ENCODE measurements around the gene ZC3H12A.
"Not testable (repeated sequence)": the region's sequence is repeated elsewhere in the genome, so short reads cannot be mapped to it uniquely, and the experiment has no call there.

Gene ZC3H12A

DNA sequence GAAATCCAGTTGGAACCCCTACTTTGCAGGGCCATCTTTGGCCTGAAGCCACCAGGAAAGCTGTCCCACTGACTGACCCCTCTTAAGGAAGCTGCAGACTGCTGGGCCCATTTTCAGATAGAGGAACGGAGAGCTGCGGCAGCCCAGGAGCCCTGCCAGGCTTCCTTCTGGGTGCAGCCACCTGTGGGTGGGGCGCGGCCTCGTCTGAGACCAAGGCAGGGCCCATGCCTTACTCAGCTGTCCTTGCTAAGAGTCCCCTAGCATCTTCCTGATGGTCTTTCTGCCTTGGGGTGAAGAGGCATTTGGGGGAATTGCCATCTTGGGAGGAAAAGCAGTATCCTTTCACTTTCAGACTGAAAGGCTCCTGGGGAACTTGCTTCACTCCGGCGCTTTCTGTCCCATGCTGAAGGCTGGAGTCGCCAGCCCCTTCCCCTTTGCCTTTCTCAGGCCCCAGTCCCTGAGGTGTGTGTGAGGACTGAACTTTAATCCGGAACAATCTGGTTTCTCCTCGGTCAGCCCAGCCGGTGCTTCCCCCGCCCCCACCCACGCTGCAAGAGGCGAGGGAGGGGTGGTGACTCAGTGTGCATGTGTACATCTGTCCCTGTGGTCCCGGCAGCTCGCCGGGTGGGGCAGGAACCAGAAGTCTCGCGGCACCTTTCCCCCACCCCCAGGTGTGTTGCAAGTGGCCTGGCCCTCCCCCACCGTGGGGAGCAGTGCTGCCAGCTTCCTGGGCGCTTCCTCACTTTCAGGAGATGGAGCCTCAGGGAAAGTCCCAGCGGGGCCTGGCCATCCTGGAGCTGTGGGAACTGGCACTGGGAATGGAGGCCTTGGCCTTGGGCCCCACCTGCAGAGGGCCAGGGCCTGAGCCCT, 5.1 kb downstream of the ZC3H12A start:
- peak; percentile 70 for DNase-seq

DNA sequence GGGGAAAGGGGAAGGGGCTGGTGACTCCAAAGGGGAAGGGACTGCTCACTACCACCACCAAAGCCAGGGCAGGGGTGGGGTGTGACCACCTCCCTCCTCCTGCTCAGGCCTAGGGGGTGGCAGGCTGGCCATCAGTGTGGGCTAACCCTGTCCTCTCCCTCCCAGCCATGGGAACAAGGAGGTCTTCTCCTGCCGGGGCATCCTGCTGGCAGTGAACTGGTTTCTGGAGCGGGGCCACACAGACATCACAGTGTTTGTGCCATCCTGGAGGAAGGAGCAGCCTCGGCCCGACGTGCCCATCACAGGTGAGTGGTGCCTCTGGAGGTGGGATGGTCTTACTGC, 5.7 kb downstream of the ZC3H12A start:
- DNase-seq, result no peak

DNA sequence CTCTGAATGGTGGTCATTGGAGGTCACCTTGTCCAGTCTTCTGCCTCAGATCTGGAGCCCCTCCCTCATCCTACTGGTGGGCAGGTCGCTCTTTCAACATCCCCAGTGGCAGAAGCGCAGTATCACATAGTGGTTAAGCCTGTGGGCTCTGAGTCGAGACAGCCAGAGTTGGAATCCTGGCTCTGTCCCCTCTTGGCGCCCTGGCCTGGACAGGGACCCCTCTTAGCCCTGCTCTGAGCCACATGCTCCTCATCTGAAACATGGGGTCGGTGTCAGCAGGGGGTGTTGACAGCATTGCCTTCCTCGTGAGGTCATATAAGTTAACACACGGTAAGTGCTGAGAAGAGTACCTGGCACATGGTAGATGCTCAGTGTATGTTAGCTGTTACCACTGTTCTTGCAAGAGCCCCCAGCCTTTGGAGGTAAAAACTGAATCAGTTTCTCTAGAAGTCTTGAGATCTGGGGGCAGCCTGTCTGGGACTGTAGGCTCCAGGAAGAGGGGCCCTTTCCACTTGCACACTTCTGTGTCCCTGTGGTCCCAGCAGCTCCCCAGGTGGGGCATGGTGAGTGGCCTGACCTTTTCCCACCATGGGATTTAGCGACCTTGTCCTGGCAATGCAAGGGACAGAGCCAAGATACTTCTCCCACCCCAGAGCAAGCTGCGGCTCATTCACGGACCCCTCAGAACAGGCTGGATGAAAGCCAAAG, 6.4 kb downstream of the ZC3H12A start:
- no peak for DNase-seq

DNA sequence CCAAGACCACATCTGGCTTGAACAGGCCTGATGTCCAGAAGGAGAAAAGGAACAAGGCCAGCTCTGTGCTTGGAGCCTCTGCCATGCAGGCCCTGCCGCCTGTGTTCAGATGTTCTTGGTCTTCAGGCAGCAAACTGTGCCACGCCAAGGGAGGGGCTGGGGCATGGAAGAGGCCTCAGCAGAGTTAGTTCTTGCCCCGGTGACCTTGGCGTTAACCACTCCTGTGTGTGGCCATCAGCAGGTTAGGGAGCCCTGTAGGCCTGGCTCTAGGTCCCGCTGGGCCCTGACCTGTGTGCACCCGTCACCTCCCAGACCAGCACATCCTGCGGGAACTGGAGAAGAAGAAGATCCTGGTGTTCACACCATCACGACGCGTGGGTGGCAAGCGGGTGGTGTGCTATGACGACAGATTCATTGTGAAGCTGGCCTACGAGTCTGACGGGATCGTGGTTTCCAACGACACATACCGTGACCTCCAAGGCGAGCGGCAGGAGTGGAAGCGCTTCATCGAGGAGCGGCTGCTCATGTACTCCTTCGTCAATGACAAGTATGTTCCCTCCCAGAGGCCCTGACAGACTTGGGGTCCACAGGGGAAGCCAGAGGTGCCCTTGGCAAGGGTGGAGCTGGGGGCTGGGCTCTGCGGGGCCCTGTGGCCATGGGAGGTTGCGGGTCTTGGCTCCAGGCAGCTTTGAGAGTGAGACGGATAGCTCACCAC, 7.1 kb downstream of the ZC3H12A start:
- no peak for DNase-seq

DNA sequence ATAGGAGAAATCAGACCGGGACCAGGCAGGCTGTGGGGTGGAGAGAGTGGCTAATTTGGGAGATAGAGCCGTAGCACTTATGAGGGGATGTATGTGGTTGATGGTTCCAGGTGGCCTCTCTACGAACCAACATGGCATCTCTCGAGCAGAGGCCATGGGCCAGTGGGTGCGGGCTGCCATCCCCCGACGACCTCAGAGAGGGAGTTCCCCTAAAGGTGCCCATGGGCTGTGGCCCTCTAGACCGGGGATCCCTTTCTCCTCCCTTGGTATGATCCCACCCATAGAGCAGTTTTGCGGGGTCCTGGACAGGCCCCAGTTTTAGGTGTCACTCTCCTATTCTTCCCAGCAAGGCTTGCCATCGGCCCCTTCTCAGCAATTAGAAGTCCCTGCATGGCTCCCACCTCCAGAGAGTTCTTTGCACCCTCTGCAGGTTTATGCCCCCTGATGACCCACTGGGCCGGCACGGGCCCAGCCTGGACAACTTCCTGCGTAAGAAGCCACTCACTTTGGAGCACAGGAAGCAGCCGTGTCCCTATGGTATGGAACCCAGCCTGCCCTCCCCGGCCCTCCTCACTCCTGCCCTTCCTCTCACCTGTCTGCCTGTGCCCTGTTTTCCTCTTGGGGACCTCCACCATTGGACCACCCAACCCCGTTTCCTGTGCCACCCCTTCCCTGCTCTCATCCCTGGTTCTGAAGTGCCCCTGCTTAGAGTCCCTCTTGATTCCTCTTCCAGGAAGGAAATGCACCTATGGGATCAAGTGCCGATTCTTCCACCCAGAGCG, 7.8 kb downstream of the ZC3H12A start:
- DNase-seq, result no peak

DNA sequence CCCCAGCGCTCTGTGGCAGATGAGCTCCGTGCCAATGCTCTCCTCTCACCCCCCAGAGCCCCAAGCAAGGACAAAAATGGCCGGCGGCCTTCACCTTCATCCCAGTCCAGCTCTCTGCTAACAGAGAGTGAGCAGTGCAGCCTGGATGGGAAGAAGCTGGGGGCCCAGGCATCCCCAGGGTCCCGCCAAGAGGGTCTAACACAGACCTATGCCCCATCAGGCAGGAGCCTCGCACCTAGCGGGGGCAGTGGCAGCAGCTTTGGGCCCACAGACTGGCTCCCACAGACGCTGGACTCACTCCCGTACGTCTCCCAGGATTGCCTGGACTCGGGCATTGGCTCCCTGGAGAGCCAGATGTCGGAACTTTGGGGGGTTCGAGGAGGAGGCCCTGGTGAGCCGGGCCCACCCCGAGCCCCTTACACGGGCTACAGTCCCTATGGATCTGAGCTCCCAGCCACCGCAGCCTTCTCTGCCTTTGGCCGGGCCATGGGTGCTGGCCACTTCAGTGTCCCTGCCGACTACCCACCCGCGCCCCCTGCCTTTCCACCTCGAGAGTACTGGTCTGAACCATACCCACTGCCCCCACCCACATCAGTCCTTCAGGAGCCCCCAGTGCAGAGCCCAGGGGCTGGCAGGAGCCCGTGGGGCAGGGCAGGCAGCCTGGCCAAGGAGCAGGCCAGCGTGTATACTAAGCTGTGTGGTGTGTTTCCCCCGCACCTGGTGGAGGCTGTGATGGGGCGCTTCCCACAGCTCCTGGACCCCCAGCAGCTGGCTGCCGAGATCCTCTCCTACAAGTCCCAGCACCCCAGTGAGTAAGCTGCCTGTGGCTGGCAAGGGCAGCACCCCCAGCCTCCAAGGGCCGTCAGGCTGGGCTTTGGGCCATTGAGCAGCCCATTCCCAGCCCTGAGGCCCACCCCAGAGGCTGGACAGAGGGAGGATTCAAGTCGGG, 8.7 kb downstream of the ZC3H12A start:
- no peak for DNase-seq

DNA sequence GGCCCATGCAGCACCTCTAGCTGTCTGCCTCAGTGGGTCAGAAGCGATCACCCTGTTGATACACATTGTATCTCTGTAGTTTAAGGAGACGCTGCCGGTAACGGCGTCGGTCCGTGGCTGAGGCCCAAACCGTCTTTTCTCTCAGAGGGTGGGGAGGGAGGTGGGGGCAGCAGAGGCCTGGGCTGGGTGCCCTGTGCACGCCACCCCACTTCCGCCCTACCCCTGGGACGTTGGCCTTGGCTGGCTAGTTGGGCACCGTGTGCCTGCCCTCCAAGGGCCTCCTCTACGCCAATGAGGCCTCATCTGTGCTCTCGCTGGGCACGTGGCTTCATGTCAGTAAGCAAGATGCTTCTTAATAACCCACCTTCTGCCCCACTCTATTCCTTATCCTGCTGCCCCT, 9.4 kb downstream of the ZC3H12A start:
- no peak for DNase-seq

DNA sequence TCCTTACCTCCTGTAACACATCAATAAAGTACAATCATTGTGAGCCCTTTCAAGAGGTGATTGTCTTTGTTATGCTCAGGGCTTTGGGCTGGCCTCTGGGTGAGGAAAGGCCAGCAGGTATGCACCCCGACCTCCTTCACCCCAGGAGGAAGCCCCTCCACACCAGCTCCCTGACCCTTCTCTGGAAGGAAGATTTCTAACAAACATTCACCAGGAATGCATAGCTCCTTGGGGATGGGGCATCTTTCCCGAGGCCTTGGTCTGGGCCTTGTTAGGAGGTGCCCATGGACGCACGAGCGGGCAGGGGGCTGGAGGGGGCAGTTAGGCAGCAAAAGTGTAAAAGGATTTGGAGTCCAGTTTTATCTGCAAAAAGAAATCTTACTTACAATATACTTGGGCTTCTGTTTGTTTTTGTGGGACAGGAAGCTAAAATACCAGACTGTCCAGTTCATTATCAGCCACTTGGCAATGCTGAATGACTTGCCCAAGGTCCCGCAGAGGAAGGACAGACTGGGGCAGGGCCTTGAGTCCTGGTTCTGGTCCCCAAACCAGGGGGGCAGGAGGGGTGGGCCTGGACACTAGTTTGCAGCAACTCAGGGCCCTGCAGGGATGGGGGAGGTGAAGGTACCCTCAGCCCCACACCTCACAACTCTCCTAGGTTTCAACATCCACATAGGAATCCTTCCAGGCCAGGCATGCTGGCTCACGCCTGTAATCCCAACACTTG, 10.1 kb downstream of the ZC3H12A start:
- no peak for DNase-seq

DNA sequence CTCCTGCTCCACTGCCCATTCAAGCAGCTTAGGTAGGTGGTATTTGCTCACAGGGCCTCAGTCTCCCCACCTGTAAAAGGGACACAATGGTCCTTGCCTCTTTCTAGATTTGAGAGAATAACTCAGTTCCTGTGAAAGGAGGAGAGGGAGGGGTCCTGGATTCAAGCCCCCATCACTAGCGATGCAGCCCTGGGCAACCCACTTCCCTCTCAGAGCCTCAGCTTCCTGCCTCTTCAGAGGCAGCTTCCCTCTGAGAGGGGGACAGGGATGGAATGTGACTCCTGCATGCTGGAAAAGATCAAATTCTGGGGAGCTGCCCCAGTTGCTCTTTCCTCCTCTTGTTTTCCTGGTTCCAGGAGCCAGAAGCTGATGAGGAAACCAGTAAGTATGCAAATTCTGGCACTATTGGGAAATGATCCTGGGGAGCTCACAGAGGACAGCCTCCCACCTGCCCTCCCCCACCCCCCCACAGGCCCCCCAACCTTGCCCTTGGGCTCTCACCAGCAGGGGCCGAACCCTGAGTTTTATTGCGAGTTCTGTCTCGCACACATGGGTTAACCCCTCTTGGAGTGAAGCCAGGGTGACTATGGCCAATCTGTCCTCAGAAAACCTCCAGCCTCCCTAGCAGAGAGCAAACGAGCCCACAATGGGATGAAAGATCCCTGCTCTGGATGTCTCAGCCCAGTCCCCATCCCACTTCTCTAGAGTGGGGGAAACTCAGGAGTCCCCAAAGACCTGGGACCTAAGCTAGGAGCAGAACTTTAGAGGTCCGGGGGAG, 11.7 kb downstream of the ZC3H12A start:
- DNase-seq, result no peak

DNA sequence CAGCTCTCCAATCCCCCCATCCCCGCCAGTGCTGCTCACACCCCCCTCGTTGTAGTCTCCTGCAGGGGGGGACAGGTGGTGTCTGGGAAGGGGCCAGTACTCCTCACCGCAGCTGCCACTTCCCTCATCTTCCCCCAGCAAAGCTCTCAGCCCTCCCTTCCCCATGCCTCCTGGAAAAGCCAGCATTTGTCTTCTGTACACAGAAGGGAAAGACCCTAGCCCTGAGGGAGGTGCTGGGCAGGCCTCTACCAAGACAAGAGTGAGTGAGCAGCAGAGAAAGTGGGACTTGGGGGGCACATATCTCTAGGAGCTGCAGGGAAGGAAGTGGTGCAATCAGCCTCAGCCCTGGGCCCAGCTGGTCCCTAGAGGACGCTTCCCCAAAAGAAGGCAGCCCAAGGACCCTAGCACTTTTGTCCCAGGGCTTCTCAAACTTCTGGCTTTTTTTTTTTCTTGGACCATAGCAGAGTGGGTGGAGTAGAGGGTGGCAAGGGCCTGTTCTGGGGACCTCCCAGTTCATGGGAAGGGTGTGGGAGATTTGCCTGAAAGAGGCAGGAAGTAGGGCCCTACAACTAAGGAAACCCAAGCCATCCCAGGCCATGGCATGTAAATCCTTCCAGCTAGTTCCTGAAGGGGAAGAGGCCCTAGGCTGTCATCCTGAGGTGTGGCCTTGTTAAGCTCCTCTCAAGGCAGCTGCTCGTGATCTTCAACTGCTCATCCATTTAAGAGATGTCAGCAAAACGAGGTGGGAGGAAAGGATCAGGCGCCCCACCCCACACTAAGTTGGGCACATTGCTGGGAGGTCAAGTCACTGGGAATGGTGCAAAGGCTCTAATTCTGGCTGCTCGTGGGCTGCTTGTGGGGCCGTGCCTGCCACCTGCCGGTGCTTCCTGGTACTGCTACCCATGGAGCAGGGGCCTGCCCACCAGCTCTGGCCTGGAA, 12.6 kb downstream of the ZC3H12A start:
- peak; percentile 50 for DNase-seq

DNA sequence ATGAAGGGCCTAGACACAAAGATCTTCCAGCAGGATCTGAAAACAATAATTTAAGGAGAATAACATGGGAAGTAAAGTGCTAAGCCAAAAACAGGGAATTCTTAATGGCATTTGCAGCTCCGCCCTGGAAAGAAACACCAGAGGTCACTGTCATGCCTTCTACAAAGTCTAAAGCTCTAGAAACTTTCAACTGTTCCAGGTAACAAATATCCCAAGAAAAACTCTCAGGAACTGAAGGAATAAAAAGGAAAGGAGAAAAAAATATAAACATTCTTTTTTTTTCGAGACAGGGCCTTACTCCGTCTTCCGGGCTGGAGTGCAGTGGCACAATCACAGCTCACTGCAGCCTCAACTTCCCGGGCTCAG, 13.2 kb downstream of the ZC3H12A start:
- no peak for DNase-seq

DNA sequence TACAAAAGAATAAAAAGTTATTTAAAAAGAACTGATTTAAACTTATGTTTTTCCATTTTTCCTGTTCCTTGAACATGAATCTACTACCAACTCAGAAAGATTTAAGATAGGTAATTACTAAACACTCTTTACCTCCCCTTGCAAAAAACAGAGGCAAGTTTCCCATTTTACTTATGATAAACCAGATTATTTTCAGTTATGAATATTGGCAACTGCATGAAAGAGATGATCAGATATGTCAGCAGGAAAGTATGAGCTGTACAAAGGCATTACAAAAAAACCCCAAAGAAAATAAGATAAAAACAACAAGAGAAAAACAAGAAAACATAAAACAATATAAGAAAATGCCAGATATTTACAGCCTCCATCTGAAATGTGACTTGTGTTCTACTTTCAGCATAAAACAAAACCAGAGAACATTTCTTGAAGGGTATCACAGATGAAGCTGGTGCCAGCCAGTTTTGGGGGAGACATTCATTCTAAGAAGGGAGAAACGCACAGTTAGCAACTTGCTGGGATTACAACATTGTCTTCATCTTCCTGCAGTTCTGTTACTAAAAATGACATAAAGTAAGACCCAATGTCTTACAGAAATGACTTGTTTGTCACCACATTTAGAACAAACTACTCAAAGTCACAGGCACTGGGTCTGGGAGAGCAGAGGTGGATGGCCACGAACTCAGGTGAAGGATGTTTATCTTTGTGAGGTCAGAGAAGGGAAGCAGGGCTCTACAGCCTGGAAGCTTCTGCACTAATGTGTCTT, 19.1 kb downstream of the ZC3H12A start:
- no peak for DNase-seq

DNA sequence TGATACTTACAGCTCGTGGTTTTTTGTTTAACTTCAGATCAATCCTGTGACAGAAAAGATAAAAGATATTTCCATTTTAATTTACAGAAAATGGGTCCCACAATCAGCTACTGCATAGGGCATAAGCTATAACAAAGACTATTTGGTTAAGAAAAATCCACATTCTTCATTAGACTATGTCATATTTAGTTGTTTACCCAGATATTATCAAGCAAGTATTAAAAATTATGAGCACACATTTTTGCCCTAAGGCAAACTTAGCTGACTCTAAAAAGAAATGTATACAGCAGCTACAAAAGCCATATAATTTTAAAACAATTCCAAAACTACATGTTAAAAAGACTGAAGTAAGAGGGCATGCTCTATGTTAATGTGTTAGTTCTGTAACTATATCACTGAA, 21.5 kb downstream of the ZC3H12A start:
- DNase-seq, result no peak

DNA sequence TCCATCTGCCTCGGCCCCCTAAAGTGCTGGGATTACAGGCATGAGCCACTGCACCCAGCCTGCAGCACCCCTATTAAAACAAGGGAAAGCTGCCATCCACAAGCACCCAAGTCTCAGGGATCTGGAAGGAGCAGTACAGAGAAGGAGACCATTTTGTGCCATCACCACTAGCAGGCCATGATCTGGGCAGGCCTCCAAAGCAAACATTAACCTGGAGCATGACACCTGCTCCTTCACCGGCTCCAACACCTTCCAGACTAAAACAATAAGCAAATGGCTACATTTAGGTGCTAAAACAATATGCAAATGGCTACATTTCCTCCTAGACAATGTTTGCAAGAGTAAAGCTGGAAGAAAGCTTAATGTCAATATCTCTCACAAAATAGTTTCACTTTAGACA, 23.5 kb downstream of the ZC3H12A start:
- no peak for DNase-seq

DNA sequence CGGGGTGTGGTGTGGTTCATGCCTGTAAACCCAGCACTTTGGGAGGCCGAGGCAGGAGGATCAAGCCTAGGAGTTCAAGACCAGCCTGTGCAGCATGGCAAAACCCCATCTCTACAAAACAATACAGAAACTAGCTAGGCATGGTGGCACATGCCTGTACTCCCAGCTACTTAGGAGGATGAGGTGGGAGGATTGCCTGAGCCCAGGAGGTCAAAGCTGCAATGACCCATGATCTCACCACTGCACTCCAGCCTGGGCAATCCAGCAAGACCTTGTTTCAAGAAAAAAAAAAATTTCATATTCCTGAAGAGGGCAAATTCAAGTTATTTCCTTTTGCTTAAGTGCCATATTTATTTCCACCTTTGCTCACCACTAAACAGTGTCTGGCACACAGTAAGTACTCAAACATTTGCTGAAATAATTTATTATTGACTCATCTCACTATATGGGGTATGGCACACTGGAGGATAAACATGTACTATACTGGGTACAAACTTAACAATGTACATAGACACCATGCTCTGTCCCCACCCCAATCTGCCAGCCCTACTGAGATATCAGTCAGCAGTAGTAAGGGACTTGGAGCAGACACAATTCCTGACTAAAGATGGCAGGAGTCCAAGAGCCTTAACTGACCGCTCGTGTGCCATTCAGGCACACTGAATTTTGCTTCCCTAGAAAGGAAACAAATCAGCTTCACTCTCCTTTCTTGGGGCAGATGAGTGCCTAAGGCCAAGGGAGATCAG, 24.7 kb downstream of the ZC3H12A start:
- no peak for DNase-seq

DNA sequence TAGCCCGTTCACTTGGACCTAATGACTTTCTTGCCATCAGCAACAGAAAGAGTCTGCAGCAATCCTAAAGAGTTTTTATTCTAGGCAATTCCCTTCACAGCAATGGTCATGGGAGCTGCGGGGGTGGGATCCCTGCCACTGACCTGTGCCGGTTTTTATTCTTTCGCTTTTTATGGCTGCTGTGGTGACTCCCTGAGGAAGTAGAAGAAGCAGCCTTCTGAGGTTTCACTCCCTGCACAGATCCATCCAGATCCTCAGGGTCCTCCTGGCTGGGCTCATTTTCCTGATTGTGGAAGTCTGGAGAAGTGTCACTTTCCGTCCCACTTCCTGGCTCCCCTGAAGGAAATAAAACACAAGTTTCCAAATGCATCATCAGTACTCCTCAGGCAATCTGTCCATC, 27.3 kb downstream of the ZC3H12A start:
- no peak for DNase-seq

DNA sequence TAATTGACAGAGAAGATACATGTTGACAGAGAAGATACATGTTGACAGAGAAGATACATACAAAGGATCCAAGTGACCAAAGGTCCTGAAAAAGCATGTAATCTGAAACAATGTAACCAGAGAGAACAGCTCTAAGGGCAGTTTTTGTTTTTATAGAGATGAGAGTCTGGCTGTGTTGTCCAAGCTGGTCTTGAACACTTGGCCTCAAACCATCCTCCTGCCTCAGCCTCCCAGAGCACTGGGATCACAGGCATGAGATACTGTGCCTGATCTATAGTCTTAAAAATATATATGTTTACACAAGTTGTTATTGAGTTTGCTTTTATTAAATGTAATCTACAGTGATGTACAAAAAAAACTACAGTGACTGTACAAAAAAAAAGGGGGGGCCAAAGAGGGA, 27.7 kb downstream of the ZC3H12A start:
- no peak for DNase-seq

DNA sequence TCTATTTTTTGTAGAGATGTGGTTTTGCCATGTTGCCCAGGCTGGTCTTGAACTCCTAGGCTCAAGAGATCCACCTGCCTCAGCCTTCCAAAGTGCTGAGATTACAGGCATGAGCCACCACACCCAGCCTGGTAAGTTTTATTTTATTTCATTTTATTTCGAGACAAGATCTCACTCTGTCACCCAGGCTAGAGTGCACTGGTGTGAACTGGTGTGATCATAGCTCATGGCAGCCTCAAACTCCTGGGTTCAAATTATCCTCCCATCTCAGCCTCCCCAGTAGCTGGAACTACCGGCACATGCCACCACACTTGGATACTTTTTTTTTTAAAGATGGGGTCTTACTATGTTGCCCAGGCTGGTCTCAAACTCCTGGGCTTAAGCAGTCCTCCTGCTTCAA, 28.4 kb downstream of the ZC3H12A start:
- not testable (repeated sequence) for DNase-seq
